ENCODE measurements around the gene ATRX.
"Not testable (repeated sequence)": the region's sequence is repeated elsewhere in the genome, so short reads cannot be mapped to it uniquely, and the experiment has no call there.

The ATRX gene

GRCh38 chrX:77753942-77754341, 32.1 kb downstream of the ATRX start:
- H3K27ac Mint-ChIP-seq; ATAC-seq; DNase-seq (ENCODE audit: low spot score in 2 of 2); H3K4me3 Mint-ChIP-seq; H3K9me3 Mint-ChIP-seq; H3K36me3 Mint-ChIP-seq: not testable (repeated sequence)
- peaks cover 12% of the 10 kb centered on the region for H3K4me1 Mint-ChIP-seq

GRCh38 chrX:77749695-77750094, 36.3 kb downstream of the ATRX start:
- ATAC-seq (no peak), DNase-seq (ENCODE audit: low spot score in 2 of 2) (no peak)
- H3K36me3 Mint-ChIP-seq = no peaks in the 10 kb centered on the region
- H3K4me1 Mint-ChIP-seq = peaks cover 27% of the 10 kb centered on the region
- H3K27ac Mint-ChIP-seq = no peak overlapping the region
- no peak overlapping the region for H3K4me3 Mint-ChIP-seq
- H3K9me3 Mint-ChIP-seq = peaks cover 4% of the 10 kb centered on the region

GRCh38 chrX:77743720-77744119, 42.3 kb downstream of the ATRX start:
- Mint-ChIP-seq H3K27ac (peak overlapping the region; percentile 61), H3K36me3 (no peaks in the 10 kb centered on the region), H3K4me3 (no peak overlapping the region), H3K9me3 (no peaks in the 10 kb centered on the region), H3K4me1 (peaks cover 55% of the 10 kb centered on the region)
- DNase-seq (ENCODE audit: low spot score in 2 of 2) = no peak
- no peak for ATAC-seq

DNA sequence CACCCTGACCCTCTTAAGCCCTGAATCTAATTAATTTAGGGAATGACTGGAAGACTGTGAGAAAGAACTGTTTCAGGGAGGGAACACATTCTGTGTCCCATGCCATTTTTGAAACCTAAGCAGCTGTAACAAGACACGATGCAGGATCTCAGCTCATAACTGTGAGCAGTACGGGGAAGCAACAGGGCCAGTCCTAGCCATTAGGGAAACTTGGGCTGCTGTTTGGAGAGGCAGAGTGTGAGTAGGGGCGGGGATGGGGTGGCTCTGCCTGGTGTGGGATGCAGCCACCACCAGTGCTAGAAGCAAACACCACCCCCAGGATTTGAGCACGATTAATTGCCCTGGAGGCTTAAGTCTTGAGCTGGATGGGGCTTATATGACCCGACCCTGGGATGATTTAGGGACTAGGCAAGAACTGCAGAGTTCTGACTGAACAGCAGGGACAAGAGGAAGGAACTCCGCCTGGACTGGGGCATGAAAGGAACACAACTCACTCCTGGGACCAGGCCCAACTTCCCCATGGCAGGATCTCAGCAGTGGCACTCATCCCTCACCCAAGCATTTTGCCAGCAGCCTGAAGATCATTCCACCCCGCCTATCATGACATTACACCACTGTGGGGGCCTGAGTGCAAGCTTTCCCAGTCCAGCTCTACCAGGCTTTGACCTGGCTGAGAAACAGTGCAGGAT, 43.1 kb downstream of the ATRX start:
- peak overlapping the region; percentile 61 for H3K27ac Mint-ChIP-seq
- no peaks in the 10 kb centered on the region for H3K9me3 Mint-ChIP-seq
- DNase-seq (ENCODE audit: low spot score in 2 of 2) (no peak), ATAC-seq (no peak)
- no peaks in the 10 kb centered on the region for H3K36me3 Mint-ChIP-seq
- no peak overlapping the region for H3K4me3 Mint-ChIP-seq
- H3K4me1 Mint-ChIP-seq = peaks cover 55% of the 10 kb centered on the region

DNA sequence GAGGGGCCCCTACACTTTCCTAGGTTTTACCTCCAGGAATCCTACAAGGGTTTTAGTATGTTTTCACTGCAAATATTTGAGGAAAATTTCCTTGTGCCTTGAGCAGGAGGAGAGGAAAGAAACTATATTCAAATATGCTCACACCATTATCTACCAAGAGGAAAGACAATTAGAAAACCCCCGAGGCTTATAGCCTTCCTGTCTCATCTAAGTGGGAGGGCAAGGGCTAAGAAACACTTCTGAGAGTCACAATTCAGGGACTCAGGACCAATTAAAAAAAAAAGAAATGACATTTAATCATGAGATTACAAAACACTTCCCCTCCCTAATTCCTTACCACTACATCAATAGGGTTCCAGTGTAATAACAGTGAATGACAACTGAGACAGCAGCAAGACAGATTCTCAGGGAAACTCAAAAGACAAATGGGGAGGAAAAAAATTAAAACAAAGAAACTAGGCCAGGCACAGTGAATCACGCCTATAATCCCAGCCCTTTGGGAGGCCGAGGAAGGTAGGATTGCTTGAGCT, 45.6 kb downstream of the ATRX start:
- Mint-ChIP-seq H3K4me1 (peaks cover 48% of the 10 kb centered on the region), H3K27ac (peak overlapping the region; percentile 79), H3K4me3 (no peak overlapping the region), H3K36me3 (no peaks in the 10 kb centered on the region), H3K9me3 (no peaks in the 10 kb centered on the region)
- DNase-seq (ENCODE audit: low spot score in 2 of 2) = no peak
- no peak for ATAC-seq

GRCh38 chrX:77733342-77733741, 52.7 kb downstream of the ATRX start:
- Mint-ChIP-seq H3K4me3 (no peak overlapping the region), H3K27ac (peak overlapping the region; percentile 34), H3K4me1 (peaks cover 31% of the 10 kb centered on the region), H3K36me3 (no peaks in the 10 kb centered on the region), H3K9me3 (no peaks in the 10 kb centered on the region)
- DNase-seq (ENCODE audit: low spot score in 2 of 2) = no peak
- ATAC-seq = no peak

DNA sequence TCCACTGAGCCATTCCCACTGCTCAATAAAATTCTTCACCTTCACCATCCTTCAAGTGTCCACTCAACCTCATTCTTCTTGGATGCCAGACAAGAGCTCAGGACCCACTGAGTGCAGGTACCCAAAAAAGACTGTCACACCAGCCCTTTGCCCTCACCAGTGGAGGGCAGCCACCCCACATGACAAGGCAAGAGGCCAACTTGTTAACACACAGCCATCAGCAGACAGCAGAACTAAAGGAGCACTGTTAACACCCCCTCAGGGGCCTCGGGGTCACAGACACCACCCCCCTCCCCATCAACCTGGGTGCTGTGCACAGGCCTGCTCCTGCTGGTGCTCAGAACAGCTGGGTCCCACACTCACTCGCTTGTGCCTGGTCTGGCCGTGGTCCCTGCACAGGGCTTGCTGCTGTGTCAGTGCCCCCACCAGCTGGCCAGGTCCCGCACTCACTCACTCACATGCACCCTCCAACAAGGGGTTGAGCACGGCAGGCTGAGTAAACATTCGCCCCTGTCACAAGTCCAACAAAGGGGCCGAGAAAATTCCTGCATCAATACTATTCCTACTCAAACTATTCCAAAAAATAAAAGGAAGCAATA, 54.1 kb downstream of the ATRX start:
- peaks cover 31% of the 10 kb centered on the region for H3K4me1 Mint-ChIP-seq
- H3K27ac Mint-ChIP-seq = no peak overlapping the region
- DNase-seq (ENCODE audit: low spot score in 2 of 2) = no peak
- H3K9me3 Mint-ChIP-seq = no peaks in the 10 kb centered on the region
- no peak for ATAC-seq
- no peak overlapping the region for H3K4me3 Mint-ChIP-seq
- H3K36me3 Mint-ChIP-seq = no peaks in the 10 kb centered on the region

GRCh38 chrX:77726095-77726494, 59.9 kb downstream of the ATRX start:
- not testable (repeated sequence) for H3K9me3 Mint-ChIP-seq; H3K4me3 Mint-ChIP-seq; ATAC-seq; H3K27ac Mint-ChIP-seq; H3K36me3 Mint-ChIP-seq; DNase-seq (ENCODE audit: low spot score in 2 of 2)
- peaks cover 12% of the 10 kb centered on the region for H3K4me1 Mint-ChIP-seq

GRCh38 chrX:77723681-77724080, 62.3 kb downstream of the ATRX start:
- no peaks in the 10 kb centered on the region for H3K9me3 Mint-ChIP-seq
- no peak for DNase-seq (ENCODE audit: low spot score in 2 of 2)
- ATAC-seq = no peak
- H3K4me3 Mint-ChIP-seq = no peak overlapping the region
- H3K36me3 Mint-ChIP-seq = no peaks in the 10 kb centered on the region
- peaks cover 22% of the 10 kb centered on the region for H3K4me1 Mint-ChIP-seq
- H3K27ac Mint-ChIP-seq = no peak overlapping the region

- no peaks in the 10 kb centered on the region for H3K9me3 Mint-ChIP-seq
- H3K36me3 Mint-ChIP-seq = peaks cover 26% of the 10 kb centered on the region
- no peak for ATAC-seq
- no peak overlapping the region for H3K4me3 Mint-ChIP-seq
- H3K27ac Mint-ChIP-seq = peak overlapping the region; percentile 5
- peaks cover 22% of the 10 kb centered on the region for H3K4me1 Mint-ChIP-seq
- no peak for DNase-seq (ENCODE audit: low spot score in 2 of 2)
Observed at GRCh38 chrX:77719388-77719787, 66.6 kb downstream of the ATRX start.

GRCh38 chrX:77704881-77705280, 81.1 kb downstream of the ATRX start:
- no peak for ATAC-seq
- Mint-ChIP-seq H3K4me1 (peaks cover 11% of the 10 kb centered on the region), H3K27ac (no peak overlapping the region), H3K36me3 (peaks cover 14% of the 10 kb centered on the region), H3K9me3 (no peaks in the 10 kb centered on the region), H3K4me3 (no peak overlapping the region)
- no peak for DNase-seq (ENCODE audit: low spot score in 2 of 2)

- no peak overlapping the region for H3K27ac Mint-ChIP-seq
- peaks cover 19% of the 10 kb centered on the region for H3K4me1 Mint-ChIP-seq
- no peak for ATAC-seq
- H3K36me3 Mint-ChIP-seq = peaks cover 36% of the 10 kb centered on the region
- no peaks in the 10 kb centered on the region for H3K9me3 Mint-ChIP-seq
- no peak overlapping the region for H3K4me3 Mint-ChIP-seq
- no peak for DNase-seq (ENCODE audit: low spot score in 2 of 2)
Observed at GRCh38 chrX:77698242-77698641, 87.8 kb downstream of the ATRX start.

- H3K4me1 Mint-ChIP-seq = peaks cover 12% of the 10 kb centered on the region
- peaks cover 44% of the 10 kb centered on the region for H3K36me3 Mint-ChIP-seq
- ATAC-seq (no peak), DNase-seq (ENCODE audit: low spot score in 2 of 2) (no peak)
- peak overlapping the region; percentile 85 for H3K27ac Mint-ChIP-seq
- H3K9me3 Mint-ChIP-seq = no peaks in the 10 kb centered on the region
- no peak overlapping the region for H3K4me3 Mint-ChIP-seq
Observed at GRCh38 chrX:77694491-77694890, 91.5 kb downstream of the ATRX start.

GRCh38 chrX:77693594-77693993, 92.4 kb downstream of the ATRX start:
- no peaks in the 10 kb centered on the region for H3K9me3 Mint-ChIP-seq
- H3K4me1 Mint-ChIP-seq = peaks cover 13% of the 10 kb centered on the region
- peak overlapping the region; percentile 39 for H3K4me3 Mint-ChIP-seq
- H3K27ac Mint-ChIP-seq = peak overlapping the region; percentile 85
- ATAC-seq = no peak
- no peak for DNase-seq (ENCODE audit: low spot score in 2 of 2)
- peaks cover 53% of the 10 kb centered on the region for H3K36me3 Mint-ChIP-seq

DNA sequence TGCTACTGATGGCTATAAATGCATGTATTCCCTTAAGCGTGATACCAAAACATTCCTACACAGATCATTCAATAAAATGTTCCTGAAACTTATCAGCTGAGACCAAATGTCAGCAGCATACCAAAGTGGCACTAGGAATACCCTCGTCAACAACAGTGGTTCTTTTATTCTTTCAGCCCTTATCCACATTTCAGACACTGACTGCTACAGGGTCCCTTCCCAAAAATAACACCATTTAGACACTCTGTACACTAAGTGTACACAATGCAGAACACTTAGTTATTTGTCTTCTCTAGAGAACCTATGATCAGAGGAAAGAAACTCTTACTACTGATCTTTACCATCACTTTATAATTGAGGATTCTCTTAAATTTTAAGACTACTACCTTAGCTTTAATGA, 94.1 kb downstream of the ATRX start:
- ATAC-seq = no peak
- H3K4me1 Mint-ChIP-seq = peaks cover 18% of the 10 kb centered on the region
- no peak for DNase-seq (ENCODE audit: low spot score in 2 of 2)
- no peak overlapping the region for H3K27ac Mint-ChIP-seq
- H3K4me3 Mint-ChIP-seq = no peak overlapping the region
- H3K9me3 Mint-ChIP-seq = no peaks in the 10 kb centered on the region
- H3K36me3 Mint-ChIP-seq = peaks cover 53% of the 10 kb centered on the region

GRCh38 chrX:77689376-77689775, 96.6 kb downstream of the ATRX start:
- Mint-ChIP-seq H3K4me1 (peaks cover 15% of the 10 kb centered on the region), H3K36me3 (peaks cover 61% of the 10 kb centered on the region), H3K9me3 (peaks cover 2% of the 10 kb centered on the region), H3K27ac (no peak overlapping the region), H3K4me3 (no peak overlapping the region)
- no peak for DNase-seq (ENCODE audit: low spot score in 2 of 2)
- no peak for ATAC-seq

Measured in stimulated activated effector memory CD8-positive, alpha-beta T cell treated with anti-CD3 and anti-CD28 coated beads, Interleukin-12 subunit alpha, Interleukin-12 subunit beta, amount 100 ng/mL, for 72 hours (primary cell).